ENCODE results near the gene TFR2. TPM values are rescaled to one million over a fixed set of nuclear protein-coding genes. Genes with fewer than 3 reads are reported as not detected.
A peak's percentile ranks its signal among the peaks of the same experiment; 100 is the strongest.

TFR2 gene
- total and polyA plus RNA-seq, 9 donors, result 0.06 to 0.79 (median 0.18) TPM; not detected in 3

DNA sequence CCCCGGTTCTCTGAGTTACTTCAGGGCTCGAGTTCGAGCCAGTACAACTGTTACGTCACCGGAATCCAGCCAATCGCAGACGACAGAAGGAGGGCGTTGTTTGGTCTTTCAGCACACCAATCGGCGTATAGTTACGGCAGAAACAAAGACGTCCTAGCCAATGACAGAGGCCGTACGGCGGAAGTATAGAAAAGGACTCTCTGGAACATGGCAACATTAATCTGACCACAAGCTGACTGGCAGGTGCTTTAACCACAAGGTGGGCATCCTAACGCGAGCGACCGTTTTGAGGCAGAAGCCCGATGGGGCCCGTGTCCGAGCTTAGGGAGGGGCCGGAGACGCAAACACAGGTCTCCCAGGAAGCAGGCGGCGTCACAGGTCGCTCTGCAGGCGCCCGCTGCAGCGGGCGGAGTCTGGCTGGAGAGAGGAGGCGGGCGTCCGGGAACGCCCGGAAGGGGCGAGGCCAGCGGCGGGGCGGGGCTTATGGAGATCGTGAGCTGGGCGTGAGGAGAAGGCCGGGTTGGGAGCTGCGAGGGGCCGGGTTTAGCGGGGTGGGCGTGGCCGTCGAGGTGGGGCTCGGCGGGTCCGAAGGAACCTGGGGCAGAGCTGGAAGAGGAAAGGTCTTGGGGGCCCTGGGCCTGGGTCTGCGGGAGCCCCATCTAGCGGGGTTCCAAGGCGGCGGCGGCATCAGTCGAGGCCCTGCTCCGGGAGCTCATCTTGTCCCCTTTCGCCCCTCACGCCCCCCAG is 29.2 kb downstream of the TFR2 start, which contains the start of gene MOSPD3:
MOSPD3 (plus strand) TSS at position 558 of the 747 bp plus-strand sequence. CDS start 252 bp downstream, outside the sequence.
- Histone ChIP-seq H3K4me1 (ENCODE audit: insufficient read depth) (peaks cover 6% of the 10 kb centered on the region), H3K9me3 (no peaks in the 10 kb centered on the region), H3K36me3 (no peaks in the 10 kb centered on the region), H3K27me3 (no peaks in the 10 kb centered on the region), H3K4me3 (peak within 1 kb of the TSS; percentile 48), H3K27ac (peak within 1 kb of the TSS; percentile 25 to 87)
- intact Hi-C loops (cut with DNase I), result loop anchor here in 1 of 4 donors (2.0 kb wide), 2 partner anchors 25 to 65 kb away; partner anchors contain the start of genes FBXO24 and LRCH4
- DNase-seq, result peak; percentile 99 to 100 (median 99)
- 0 to 1% (median 0%) methylated on average over 60 to 61 of the region's 61 CpGs for WGBS, 3 donors
- TF ChIP-seq, protein P1, sequence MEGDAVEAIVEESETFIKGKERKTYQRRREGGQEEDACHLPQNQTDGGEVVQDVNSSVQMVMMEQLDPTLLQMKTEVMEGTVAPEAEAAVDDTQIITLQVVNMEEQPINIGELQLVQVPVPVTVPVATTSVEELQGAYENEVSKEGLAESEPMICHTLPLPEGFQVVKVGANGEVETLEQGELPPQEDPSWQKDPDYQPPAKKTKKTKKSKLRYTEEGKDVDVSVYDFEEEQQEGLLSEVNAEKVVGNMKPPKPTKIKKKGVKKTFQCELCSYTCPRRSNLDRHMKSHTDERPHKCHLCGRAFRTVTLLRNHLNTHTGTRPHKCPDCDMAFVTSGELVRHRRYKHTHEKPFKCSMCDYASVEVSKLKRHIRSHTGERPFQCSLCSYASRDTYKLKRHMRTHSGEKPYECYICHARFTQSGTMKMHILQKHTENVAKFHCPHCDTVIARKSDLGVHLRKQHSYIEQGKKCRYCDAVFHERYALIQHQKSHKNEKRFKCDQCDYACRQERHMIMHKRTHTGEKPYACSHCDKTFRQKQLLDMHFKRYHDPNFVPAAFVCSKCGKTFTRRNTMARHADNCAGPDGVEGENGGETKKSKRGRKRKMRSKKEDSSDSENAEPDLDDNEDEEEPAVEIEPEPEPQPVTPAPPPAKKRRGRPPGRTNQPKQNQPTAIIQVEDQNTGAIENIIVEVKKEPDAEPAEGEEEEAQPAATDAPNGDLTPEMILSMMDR (IDR thresholded peaks at IDR 0.05), result no peak
- TF ChIP-seq POLR2A (IDR thresholded peaks at IDR 0.05) (peak; percentile 58), EP300 (IDR thresholded peaks at IDR 0.05) (peak; percentile 86)

DNA sequence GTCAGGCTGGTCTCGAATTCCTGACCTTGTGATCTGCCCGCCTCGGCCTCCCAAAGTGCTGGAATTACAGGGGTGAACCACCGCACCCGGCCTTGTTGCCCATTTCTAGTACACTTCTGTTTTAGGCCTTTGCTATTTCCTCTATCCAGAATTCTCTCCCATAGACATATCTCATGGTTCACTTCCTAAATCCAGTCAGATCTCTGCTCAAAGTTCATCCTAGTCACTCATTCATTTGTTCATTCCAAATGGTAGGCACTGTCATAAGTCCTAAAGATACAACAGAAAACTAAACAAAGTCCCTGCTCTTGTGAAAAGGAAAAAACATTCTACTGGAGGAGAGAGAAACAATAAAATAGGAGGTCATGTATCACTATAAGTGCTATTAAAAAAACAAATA is 31.4 kb downstream of the TFR2 start:
- H3K9me3 ChIP-seq, result no peaks in the 10 kb centered on the region

DNA sequence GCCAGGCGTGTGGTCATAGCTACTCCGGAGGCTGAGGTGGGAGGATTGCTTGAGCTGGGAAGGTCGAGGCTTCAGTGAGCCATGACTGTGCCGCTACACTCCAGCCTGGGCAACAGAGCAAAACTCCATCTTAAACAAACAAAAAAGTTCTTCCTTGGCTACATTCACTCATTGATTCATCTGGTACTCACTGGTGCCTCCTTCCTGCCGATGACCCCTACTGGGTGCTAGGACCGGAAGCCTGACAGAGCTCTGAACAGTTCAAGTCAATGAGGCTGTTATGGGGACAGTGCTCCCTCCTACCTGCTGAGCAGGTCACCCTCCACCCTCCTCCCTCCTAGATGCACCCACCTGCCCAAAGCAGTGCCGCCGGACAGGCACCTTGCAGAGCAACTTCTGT is 34.2 kb downstream of the TFR2 start:
- H3K4me1 ChIP-seq (ENCODE audit: insufficient read depth), result peaks cover 12% of the 10 kb centered on the region
- TF ChIP-seq EP300 (IDR thresholded peaks at IDR 0.05) (no peak), POLR2A (IDR thresholded peaks at IDR 0.05) (no peak)
- TF ChIP-seq, protein P1 (IDR thresholded peaks at IDR 0.05), result no peak
- H3K36me3 ChIP-seq, result no peaks in the 10 kb centered on the region
- 82 to 86% (median 84%) methylated on average over 8 of the region's 8 CpGs for WGBS, 3 donors
- no peaks in the 10 kb centered on the region for H3K27me3 ChIP-seq
- H3K9me3 ChIP-seq, result no peaks in the 10 kb centered on the region
- intact Hi-C loops (cut with DNase I), result loop anchor here in 1 of 4 donors (5.0 kb wide), 1 partner anchor 70 kb away; no protein-coding TSS in a partner anchor
- DNase-seq, result no peak
- H3K27ac ChIP-seq, result no peak overlapping the region
- no peak overlapping the region for H3K4me3 ChIP-seq

More for the DNA sequence above, 31.4 kb downstream of the TFR2 start:
- intact Hi-C loops (cut with DNase I), result loop anchor here in 1 of 4 donors (5.0 kb wide), 1 partner anchor 67 kb away; no protein-coding TSS in a partner anchor
- Histone ChIP-seq H3K4me3 (no peak overlapping the region), H3K4me1 (ENCODE audit: insufficient read depth) (peaks cover 6% of the 10 kb centered on the region), H3K27ac (no peak overlapping the region), H3K27me3 (no peaks in the 10 kb centered on the region), H3K36me3 (no peaks in the 10 kb centered on the region)
- TF ChIP-seq, protein P1 (IDR thresholded peaks at IDR 0.05), result no peak
- no peak for TF ChIP-seq POLR2A (IDR thresholded peaks at IDR 0.05)
- TF ChIP-seq EP300 (IDR thresholded peaks at IDR 0.05), result no peak
- DNase-seq, result no peak
- WGBS, 3 donors, result 90 to 96% (median 90%) methylated on average over 5 of the region's 5 CpGs

DNA sequence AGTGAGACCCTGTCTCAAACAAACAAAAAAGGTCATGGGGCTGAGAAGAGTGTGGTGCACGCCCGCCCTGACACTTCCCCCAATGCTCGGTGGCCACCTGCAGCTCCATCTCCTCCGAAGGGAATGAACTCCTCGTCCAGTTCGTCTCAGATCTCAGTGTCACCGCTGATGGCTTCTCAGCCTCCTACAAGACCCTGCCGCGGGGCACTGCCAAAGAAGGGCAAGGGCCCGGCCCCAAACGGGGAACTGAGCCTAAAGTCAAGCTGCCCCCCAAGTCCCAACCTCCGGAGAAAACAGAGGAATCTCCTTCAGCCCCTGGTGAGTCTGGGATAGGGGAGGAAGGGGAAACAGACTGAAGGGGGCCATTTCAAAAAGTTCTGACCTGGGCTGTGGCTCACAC is 35.0 kb downstream of the TFR2 start:
- no peaks in the 10 kb centered on the region for H3K36me3 ChIP-seq
- H3K27ac ChIP-seq, result no peak overlapping the region
- no peaks in the 10 kb centered on the region for H3K9me3 ChIP-seq
- H3K27me3 ChIP-seq, result no peaks in the 10 kb centered on the region
- H3K4me3 ChIP-seq, result no peak overlapping the region
- H3K4me1 ChIP-seq (ENCODE audit: insufficient read depth), result peaks cover 17% of the 10 kb centered on the region
- DNase-seq, result no peak
- intact Hi-C loops (cut with DNase I), result loop anchor here in 1 of 4 donors (5.0 kb wide), 1 partner anchor 71 kb away; no protein-coding TSS in a partner anchor
- TF ChIP-seq POLR2A (IDR thresholded peaks at IDR 0.05), result no peak
- no peak for TF ChIP-seq EP300 (IDR thresholded peaks at IDR 0.05)
- TF ChIP-seq, protein P1 (IDR thresholded peaks at IDR 0.05), result no peak
- 89 to 94% (median 91%) methylated on average over 12 of the region's 12 CpGs for WGBS, 3 donors
